Left colon (tissue), 2 donors: ENCODE results near the gene SERPINF2. TPM values are rescaled to one million over a fixed set of nuclear protein-coding genes. Genes with fewer than 3 reads are reported as not detected.

Experiments
- ATAC-seq: fragments of 200-7000 bp; cut with Tn5 transposase; one replicate; pipeline ENCODE4 v1.9.1; 2020; ENCODE audit warnings: mild to moderate bottlenecking, moderate library complexity
- DNase-seq, 2 donors: peaks; one replicate each; pipeline ENCODE4 v3.0.0-alpha.2; 2020
- intact Hi-C, 2 donors: fragments of 100-400 bp; cut with DNase I in 1 of 2; cut with micrococcal nuclease in 1 of 2; formaldehyde crosslinking; loops; one replicate each; pipeline versions ENCODE4 v1.11.2 to v1.14.0; 2022; cut with DNase I, micrococcal nuclease
- total RNA-seq, 2 donors: library from RNA; stranded (reverse); fragmentation: NEBNext Ultra II Directional; extraction: Animal tissue kit (Norgen Biotek cat#: 25700); gene quantifications; one replicate each; pipeline ENCODE4 v1.2.1, GENCODE V29; 2021
- donor health status: DM: no; HTN: no; CAD: no.
- donor health status: DM: yes; HTN: yes; CAD: no.

SERPINF2 gene
- total RNA-seq, 2 donors from 2014 or later = 1.4 to 2.7 TPM

DNA sequence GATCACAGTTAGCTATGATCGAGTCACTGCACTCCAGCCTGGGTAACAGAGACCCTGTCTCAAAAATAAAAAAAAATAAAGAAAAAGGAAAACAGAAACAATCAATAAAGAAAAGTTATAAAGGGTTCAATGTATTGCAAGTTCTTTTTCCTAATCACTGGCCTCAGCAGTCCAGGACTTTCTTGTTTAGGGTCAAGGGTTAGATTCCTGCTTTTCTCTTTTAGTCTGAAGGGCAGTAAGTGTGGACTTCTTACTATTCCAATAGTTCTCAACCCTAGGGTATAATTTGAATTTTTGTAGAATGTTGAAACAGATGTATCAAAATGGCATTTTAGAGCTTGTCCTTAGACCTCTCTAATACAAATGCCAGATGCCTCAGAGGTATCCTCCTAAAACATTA, 59.8 kb downstream of the SERPINF2 start:
- no peak for DNase-seq
- ATAC-seq = no peak
- intact Hi-C loops = no loop called here

DNA sequence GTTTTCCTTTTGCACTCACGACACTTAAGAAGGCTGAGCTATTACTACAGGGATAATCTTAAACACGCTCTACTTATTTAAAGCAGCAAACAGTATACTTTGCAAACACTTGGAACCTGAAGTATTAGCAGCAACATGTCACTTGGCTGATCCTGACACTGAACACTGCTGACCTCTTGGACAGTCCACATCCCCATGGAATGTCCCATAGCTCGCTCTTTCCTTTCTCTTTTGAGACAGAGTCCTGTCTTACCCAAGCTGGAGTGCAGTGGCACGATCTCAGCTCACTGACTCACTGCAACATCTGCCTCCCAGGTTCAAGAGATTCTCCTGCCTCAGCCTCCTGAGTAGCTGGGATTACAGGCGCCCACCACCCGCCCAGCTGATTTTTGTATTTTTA, 60.6 kb downstream of the SERPINF2 start:
- ATAC-seq (no peak), DNase-seq (no peak)
- intact Hi-C loops = no loop called here

Other genes with a start within 250 kb of the SERPINF2 start
- 10 to 100 TPM; 39.9 to 40.4 TPM for gene INPP5K, start 226.3 kb upstream of the SERPINF2 start, total RNA-seq
- 10 to 100 TPM; 75.5 to 94.3 TPM for gene PITPNA, start 180.1 kb upstream of the SERPINF2 start, total RNA-seq
- gene SLC43A2, start 114.0 kb upstream of the SERPINF2 start, total RNA-seq = 10 to 100 TPM; 19.4 to 22.8 TPM
- gene SCARF1, start 97.1 kb upstream of the SERPINF2 start, total RNA-seq = 10 to 100 TPM; 10.1 to 10.2 TPM
- 10 to 100 TPM; 48.3 to 51.2 TPM for gene RILP, start 93.0 kb upstream of the SERPINF2 start, total RNA-seq
- gene PRPF8, start 58.0 kb upstream of the SERPINF2 start, total RNA-seq = 100 to 1,000 TPM; 162 to 204 TPM
- gene TLCD2, start 32.5 kb upstream of the SERPINF2 start, total RNA-seq = 10 to 100 TPM; 33.1 to 50.7 TPM
- gene WDR81, start 18.2 kb upstream of the SERPINF2 start, total RNA-seq = 10 to 100 TPM; 16.1 to 23.4 TPM
- gene SERPINF1, start 19.2 kb downstream of the SERPINF2 start, total RNA-seq = 10 to 100 TPM; 33.3 to 60.6 TPM
- 10 to 100 TPM in 1 of 2 donors, 1 to 10 TPM in 1; 10.0 to 13.6 TPM for gene SMYD4, start 87.0 kb downstream of the SERPINF2 start, total RNA-seq
- gene RPA1, start 87.1 kb downstream of the SERPINF2 start, total RNA-seq = 10 to 100 TPM; 57.2 to 69.6 TPM